ENCODE data around the gene MORN1. TPM values are rescaled to one million over a fixed set of nuclear protein-coding genes. Genes with fewer than 3 reads are reported as not detected.

Gene MORN1
- total RNA-seq, 1 donor from 2014 or later: 7.1 TPM

DNA sequence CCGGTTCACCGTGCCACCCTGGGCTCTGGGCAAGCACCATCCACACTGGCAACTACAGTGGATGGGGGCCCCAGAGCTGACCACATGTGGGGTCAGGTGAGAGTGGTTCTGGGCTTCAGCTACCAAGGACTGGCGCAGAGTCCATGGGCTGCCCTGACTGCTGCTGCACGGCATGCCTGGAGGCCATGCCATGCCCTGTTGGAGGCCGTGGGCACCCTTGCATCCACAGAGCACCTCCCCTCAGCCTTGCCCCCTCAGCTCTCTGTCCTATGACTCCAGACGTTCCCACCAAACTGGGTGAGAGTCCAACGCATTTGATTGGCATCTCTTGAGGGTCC lies 15.5 kb downstream of the MORN1 start:
- DNase-seq (ENCODE audit: extremely low read depth, low read depth, low spot score): no peak

- DNase-seq (ENCODE audit: extremely low read depth, low read depth, low spot score): no peak
These were observed 16.0 kb downstream of the MORN1 start for GRCh38 chr1:2375246-2375922.

- no peak for DNase-seq (ENCODE audit: extremely low read depth, low read depth, low spot score)
These were observed 16.9 kb downstream of the MORN1 start for GRCh38 chr1:2374252-2375155.

DNA sequence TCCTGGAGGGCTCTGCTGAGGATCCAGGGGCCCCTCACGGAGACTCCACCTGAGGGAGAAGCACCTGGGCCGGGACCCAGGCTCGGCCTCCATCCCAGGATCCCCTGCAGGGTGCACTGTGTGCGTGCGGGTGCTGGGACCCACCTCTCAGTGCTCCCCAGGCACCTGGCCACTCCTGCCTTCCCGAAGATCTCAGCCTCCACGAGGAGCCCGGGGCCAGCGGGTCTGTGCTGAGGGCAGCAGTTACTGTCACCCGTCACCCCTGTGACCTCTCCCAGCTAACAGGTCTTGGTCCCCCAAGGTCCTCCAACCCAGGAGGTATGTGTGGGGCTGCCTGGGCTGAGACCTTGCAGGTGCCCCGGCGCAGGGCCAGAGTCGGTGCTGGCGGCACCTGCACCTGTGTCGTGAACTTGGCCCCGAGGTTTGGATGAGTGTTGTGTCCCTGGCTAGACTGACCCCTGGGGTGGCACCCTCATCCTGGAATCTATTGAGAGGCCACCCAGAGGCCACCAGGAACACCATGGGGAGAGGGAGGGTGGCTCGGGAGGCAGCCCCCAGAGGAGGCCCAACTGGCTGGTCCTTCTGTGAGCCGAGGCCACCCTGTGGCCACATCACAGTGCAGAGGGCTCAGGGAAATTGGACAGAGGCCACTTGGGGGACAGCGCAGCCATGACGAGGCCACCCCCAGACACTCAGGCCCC lies 17.7 kb downstream of the MORN1 start:
- DNase-seq (ENCODE audit: extremely low read depth, low read depth, low spot score): no peak

GRCh38 chr1:2372551-2373490 lies 18.5 kb downstream of the MORN1 start:
- DNase-seq (ENCODE audit: extremely low read depth, low read depth, low spot score): no peak

GRCh38 chr1:2368053-2368744 lies 23.2 kb downstream of the MORN1 start:
- DNase-seq (ENCODE audit: extremely low read depth, low read depth, low spot score): no peak

GRCh38 chr1:2363847-2364513 lies 27.4 kb downstream of the MORN1 start:
- DNase-seq (ENCODE audit: extremely low read depth, low read depth, low spot score): no peak

DNA sequence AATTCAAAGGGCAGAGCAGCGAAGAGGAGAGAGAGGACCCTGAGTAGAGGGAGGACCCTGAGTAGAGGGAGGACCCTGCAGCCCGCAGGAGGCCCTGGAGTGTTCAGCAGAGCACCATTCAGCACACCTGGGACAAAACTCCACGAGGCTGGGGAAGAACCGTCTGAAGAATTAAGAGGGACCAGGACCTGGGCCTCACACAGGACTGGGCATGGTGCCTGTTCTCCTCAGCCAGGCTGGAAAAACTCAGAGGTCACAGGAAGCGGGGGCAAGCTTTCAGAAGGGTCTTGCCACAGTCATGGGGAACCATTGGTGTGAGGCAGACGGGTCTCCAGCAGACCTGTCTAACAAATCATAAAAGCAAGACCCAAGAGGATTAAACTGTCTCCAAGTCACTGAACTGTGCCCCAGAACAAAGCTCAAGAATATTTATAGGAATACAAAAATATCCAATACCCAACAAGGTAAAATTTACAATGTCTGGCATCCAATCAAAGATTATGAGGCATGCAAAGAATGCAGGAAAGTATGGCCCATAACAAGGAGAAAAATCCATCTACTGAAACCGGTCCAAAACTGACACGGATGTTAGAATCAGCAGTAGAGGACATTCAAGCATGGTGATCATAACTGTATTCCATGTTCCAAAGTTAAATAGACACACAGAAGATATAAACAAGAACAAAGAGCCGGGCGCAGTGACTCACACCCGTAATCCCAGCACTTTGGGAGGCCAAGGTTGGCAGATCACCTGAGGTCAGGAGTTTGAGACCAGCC lies 30.6 kb downstream of the MORN1 start:
- no peak for DNase-seq (ENCODE audit: extremely low read depth, low read depth, low spot score)

DNA sequence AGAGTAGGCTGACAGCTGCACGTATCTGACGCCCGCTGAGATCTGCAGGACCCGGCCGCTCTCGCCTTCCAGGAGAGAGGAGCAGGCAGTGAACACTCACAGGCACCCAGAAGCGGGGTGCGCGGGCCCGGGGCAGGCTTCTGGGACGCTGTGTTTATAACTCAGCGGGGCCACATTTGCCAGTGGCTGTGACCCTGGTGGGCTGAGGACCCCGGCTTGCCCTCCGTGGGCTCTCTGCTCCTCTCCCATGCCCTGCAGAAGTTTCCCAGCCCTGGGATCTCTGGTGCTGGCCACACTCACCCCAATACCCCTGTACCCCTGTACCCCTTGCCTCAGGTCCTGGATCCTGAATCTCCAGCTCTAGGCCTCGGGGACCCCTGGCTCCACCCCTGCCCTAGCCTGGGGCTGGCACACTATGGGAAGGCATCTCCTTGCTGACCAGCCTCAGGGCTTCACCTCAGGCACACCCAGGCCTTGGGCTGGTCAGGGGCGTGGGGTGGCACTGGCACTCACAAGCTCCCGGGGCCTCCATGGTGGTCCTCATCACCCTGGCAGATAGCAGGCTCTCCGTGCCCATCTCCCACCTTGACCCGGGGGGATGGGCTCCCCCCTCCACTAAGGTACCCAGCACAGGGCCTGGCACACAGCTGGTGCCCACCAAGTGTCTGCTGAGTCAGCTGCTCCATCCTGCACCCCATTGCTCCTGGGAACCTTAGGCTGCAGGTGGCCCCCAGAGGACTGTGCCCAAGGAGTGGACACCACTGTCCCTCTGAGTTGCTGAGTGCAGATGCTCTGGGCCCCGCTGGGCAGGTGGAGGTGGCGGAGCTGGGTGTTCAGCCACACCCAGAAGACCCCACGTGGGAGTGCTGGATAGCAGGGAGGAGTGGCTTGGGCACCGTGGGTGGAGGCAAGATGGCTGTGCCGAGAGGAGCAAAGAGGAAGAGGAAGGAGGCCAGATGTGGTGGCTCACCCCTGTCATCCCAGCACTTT lies 32.4 kb downstream of the MORN1 start:
- DNase-seq (ENCODE audit: extremely low read depth, low read depth, low spot score): no peak

DNA sequence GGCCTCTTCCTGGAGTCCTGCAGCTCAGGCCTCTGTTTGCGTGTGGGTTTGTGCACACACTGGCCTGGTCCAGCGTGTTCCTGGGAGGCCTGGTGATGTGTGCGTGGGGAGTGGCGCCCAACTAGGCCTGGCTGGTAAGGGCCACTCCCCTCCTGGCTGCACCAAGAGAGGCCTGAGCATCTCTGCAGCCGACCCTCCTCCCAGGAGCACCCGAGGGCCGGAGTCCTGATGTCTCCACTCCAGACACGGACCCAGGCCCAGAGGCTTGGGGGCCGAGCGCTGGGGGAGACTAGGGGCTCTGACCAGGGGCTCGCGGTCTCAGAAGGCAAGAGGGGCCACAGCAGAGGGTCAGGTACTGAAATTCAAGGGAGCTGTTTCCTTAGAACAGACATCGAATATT lies 33.3 kb downstream of the MORN1 start:
- DNase-seq (ENCODE audit: extremely low read depth, low read depth, low spot score): no peak

DNA sequence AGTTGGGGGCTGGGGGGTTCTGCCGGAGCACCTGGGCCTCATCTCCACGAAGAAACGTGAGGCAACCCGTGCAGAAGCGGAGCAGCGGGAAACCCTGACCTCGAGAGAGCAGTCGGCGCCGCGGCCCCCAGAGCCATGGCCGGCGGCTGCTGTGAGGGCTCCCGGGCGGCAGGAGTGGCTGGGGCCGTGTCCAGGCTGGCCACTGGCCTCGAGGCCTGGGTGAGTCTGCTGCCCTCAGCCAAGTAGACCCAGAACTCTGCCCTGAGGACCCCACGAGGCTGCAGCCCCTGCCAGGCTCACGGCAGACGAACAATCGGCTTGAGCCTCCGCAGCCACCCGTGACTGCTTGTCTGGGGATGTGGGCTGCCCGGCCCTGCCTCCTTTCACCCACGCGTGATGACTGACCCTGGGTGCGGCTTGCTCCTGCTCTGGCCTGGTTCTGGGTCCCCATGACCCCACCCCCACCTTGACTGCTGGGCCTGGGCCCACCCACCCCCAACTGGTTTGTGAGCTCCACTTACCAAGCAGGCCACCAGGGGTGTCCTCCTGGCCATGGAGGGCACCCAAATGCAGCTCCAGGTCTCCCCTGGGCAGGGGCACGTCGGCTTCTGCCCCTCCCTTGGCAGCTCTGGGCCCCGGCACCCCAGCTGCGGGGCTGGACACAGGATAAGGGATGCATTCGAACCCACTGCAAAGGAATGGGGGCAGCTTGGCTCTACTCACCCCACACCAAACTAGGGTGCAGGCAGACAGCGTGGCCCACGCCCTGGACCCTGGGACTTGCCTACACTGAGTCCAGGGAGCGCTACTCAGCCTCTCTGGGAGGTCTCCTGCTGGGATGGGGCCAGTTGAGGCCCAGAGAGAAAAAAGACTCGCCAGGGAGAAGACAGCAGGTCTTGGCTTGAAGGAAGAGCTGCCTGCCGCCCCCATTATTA lies 34.2 kb downstream of the MORN1 start:
- no peak for DNase-seq (ENCODE audit: extremely low read depth, low read depth, low spot score)

DNA sequence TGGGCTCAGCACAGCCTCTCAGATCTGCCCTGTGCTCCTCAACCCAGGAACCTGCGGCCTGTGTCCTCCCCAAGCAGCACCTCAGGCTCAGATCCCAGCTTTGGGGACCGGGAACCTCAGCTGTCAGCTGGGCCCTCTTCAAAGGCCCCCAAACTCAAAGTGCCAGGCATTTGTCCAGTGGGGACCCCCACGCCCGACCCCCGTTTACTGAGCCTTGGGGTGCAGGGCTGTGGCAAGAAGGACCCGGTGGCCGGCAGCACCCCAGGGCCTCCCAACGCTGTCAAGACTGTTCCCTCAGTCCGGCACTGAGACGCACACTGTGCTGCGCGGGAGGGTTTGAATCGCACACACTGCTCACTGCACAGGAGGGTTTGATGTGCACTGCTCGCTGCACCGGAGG lies 35.0 kb downstream of the MORN1 start:
- DNase-seq (ENCODE audit: extremely low read depth, low read depth, low spot score): no peak

- DNase-seq (ENCODE audit: extremely low read depth, low read depth, low spot score): no peak
These were observed 35.7 kb downstream of the MORN1 start for GRCh38 chr1:2355373-2356261.

DNA sequence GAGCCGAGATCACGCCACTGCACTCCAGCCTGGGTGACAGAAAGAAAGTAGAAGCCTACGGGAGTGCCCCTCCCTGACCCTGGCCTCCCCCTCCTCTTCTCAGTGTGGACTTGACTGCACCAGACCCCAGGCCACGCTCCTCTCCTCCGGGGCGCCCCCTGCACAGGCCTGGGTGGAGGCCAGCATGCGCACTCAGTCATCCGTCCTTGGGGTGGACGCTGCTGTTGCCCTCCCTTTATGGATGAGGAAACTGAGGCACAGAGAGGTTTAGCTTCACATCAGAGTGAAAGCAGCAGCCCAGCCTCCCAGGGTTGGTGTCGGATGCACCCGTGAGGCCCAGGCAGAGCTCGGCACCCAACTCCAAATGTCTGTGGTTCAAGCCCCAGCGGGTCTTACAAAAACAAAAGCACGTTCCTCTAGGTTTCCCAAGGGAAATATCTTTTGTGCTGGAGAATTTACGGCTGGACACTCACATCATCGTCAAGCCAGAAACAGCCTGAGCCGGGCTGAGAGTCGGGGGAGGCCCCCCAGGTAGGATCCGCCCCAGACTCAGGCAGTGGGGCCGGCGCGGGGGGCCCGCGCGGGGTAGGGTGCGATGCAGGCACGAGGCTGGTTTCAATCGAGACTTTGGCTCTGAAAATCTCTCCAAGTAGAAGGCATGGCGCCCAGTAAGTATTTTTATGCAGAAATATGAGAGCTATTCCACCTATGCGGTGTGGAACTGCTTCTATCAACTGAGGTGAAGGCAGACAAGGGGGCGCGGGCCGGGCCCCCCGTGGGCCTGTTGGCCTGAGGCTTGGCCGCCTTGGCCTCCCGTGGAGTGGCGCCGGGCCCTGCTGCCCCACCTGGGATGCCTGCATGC lies 36.6 kb downstream of the MORN1 start:
- DNase-seq (ENCODE audit: extremely low read depth, low read depth, low spot score): no peak

All from glomerular endothelial cell (primary cell).